ENCODE measurements around the gene GPX4.

Gene GPX4

DNA sequence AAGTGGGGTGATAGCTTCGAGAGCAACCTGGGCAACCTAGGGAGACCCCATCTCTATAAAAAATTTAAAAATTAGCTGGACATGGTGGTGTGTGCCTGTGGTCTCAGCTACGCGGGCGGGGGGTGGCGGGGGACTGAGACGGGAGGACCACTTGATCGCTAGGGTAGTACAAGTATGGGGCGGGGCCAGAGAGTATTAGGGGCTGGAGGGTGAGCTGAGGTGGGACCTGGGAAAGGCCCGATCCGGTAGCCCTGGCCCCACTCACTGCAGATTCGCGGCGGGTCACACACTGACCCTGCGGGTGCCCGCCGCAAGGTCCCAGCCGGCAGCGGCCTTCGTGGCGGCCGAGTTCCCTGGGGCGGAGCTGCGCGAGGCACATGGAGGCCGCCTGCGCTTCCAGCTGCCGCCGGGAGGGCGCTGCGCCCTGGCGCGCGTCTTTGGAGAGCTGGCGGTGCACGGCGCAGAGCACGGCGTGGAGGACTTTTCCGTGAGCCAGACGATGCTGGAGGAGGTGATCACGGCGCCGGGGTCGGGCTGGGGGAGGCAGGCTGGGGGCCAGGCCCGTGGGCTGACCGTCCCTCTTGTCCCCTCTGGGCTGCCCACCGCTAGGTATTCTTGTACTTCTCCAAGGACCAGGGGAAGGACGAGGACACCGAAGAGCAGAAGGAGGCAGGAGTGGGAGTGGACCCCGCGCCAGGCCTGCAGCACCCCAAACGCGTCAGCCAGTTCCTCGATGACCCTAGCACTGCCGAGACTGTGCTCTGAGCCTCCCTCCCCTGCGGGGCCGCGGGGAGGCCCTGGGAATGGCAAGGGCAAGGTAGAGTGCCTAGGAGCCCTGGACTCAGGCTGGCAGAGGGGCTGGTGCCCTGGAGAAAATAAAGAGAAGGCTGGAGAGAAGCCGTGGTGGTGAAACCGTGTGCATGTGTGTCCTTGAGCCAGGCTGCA lies 38.9 kb upstream of the GPX4 start:
- Histone ChIP-seq H3K4me3 (ENCODE audit: low read depth, low read length) (no peak overlapping the region), H2BK120ac (ENCODE audit: insufficient read depth, low read length, poor library complexity) (peak overlapping the region; percentile 3), H3K14ac (ENCODE audit: low read length) (peak overlapping the region; percentile 1), H3K9ac (ENCODE audit: low read length) (no peak overlapping the region), H3K9me3 (ENCODE audit: insufficient read depth, low read depth, low read length) (peaks cover 12% of the 10 kb centered on the region), H3K79me2 (ENCODE audit: control insufficient read depth, insufficient read depth, low read length, poor library complexity) (no peaks in the 10 kb centered on the region), H3K4me2 (ENCODE audit: low read length) (peak overlapping the region; percentile 60), H4K91ac (ENCODE audit: low read depth, low read length) (peak overlapping the region; percentile 42), H2AK5ac (ENCODE audit: low read length) (peak overlapping the region; percentile 20), H4K8ac (ENCODE audit: low read depth, low read length) (peak overlapping the region; percentile 39), H3K23ac (ENCODE audit: low read length) (no peak overlapping the region), H4K12ac (ENCODE audit: low read depth, low read length) (peak overlapping the region; percentile 23), H2AFZ (ENCODE audit: insufficient read depth, low read length, poor library complexity) (no peak overlapping the region), H3K36me3 (ENCODE audit: control insufficient read depth in 1 of 2, insufficient read depth in 2 of 2, low read length in 2 of 2) (no peaks in the 10 kb centered on the region), H2BK12ac (ENCODE audit: low read length) (peak overlapping the region; percentile 34), H3K18ac (ENCODE audit: low read length) (peak overlapping the region; percentile 36), H2BK5ac (ENCODE audit: low read depth, low read length, poor library complexity) (no peak overlapping the region), H3K27me3 (ENCODE audit: insufficient read depth, low read length) (no peaks in the 10 kb centered on the region), H3K4me1 (ENCODE audit: control insufficient read depth in 1 of 2, insufficient read depth in 2 of 2, low read length in 2 of 2) (peaks cover 27 to 28% of the 10 kb centered on the region in 2 experiments), H3K4ac (ENCODE audit: low read depth, low read length) (no peak overlapping the region), H3K79me1 (ENCODE audit: low read length) (peaks cover 18% of the 10 kb centered on the region), H3K27ac (ENCODE audit: low read depth, low read length) (peak overlapping the region; percentile 87)
- WGBS (ENCODE audit: extremely low coverage, insufficient coverage, insufficient read length): no CpG with 5 or more reads among the region's 60 CpGs
- peak; percentile 92 to 95 for DNase-seq

DNA sequence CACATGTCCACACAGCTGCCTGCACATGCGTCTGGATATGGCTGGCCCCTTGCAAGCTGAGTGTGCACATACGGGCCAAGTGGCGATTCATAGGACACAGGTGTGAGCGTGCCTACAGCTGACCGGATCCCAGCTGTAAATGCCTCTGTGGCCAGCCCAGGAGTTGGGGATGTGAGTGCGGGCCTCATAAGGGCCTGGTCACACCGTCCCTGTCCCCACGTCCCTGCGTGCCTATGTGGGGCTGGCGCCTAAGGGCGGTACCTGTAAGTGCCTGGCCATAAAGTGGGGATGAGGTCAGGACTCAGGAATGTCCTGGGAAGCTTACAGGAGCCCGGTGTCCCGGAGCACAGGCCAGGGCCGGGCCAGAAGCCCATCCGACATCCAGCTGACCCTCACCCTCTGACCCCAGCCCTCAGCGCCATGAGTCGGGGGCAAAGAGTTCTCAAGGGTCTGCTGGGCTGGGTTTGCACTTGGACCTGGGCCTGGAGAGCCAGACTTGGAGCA lies 38.1 kb upstream of the GPX4 start:
- Histone ChIP-seq H4K12ac (ENCODE audit: low read depth, low read length) (no peak overlapping the region), H3K4me2 (ENCODE audit: low read length) (peak overlapping the region; percentile 60), H3K27ac (ENCODE audit: low read depth, low read length) (peak overlapping the region; percentile 87), H4K8ac (ENCODE audit: low read depth, low read length) (peak overlapping the region; percentile 77), H3K14ac (ENCODE audit: low read length) (peak overlapping the region; percentile 23), H2AFZ (ENCODE audit: insufficient read depth, low read length, poor library complexity) (no peak overlapping the region), H3K9me3 (ENCODE audit: insufficient read depth, low read depth, low read length) (peaks cover 12% of the 10 kb centered on the region), H3K4me1 (ENCODE audit: control insufficient read depth in 1 of 2, insufficient read depth in 2 of 2, low read length in 2 of 2) (peaks cover 28 to 29% of the 10 kb centered on the region in 2 experiments), H3K36me3 (ENCODE audit: control insufficient read depth in 1 of 2, insufficient read depth in 2 of 2, low read length in 2 of 2) (no peaks in the 10 kb centered on the region), H2BK5ac (ENCODE audit: low read depth, low read length, poor library complexity) (peak overlapping the region; percentile 65), H3K4ac (ENCODE audit: low read depth, low read length) (no peak overlapping the region), H3K27me3 (ENCODE audit: insufficient read depth, low read length) (peaks cover 2% of the 10 kb centered on the region), H4K91ac (ENCODE audit: low read depth, low read length) (peak overlapping the region; percentile 42), H3K79me1 (ENCODE audit: low read length) (peaks cover 18% of the 10 kb centered on the region), H3K4me3 (ENCODE audit: low read depth, low read length) (no peak overlapping the region), H2BK120ac (ENCODE audit: insufficient read depth, low read length, poor library complexity) (peak overlapping the region; percentile 54), H2BK12ac (ENCODE audit: low read length) (peak overlapping the region; percentile 52), H3K23ac (ENCODE audit: low read length) (no peak overlapping the region), H3K79me2 (ENCODE audit: control insufficient read depth, insufficient read depth, low read length, poor library complexity) (no peaks in the 10 kb centered on the region), H2AK5ac (ENCODE audit: low read length) (no peak overlapping the region), H3K9ac (ENCODE audit: low read length) (no peak overlapping the region), H3K18ac (ENCODE audit: low read length) (peak overlapping the region; percentile 67)
- peak; percentile 99 for DNase-seq
- WGBS (ENCODE audit: extremely low coverage, insufficient coverage, insufficient read length): no CpG with 5 or more reads among the region's 17 CpGs

DNA sequence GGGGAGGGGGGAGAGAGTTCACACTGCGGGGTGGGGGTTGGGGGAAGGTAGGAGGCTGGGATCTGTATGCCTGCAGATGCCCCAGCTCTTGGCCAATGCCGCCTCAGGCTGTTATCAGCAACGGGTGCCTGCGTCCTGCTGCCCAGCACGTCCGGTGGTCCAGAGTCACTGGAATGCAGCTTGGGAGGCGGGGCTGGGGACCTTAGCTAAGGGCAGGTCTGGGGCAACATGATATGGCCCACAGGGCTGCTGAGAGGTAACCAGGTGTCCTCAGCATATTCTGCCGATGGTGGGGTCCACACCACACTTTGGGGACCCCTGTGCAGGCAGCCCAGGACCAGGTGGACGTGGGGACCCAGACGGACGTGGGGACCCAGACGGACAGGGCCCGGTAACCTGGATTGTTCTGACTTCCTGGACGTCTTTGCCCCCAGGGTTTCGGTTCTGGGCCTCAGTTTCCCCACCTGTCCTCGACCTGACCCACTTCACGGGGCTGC lies 37.5 kb upstream of the GPX4 start:
- Histone ChIP-seq H3K4me1 (ENCODE audit: control insufficient read depth in 1 of 2, insufficient read depth in 2 of 2, low read length in 2 of 2) (peaks cover 34 to 35% of the 10 kb centered on the region in 2 experiments), H4K12ac (ENCODE audit: low read depth, low read length) (peak overlapping the region; percentile 32), H3K27me3 (ENCODE audit: insufficient read depth, low read length) (peaks cover 8% of the 10 kb centered on the region), H2AK5ac (ENCODE audit: low read length) (peak overlapping the region; percentile 6), H3K9ac (ENCODE audit: low read length) (no peak overlapping the region), H2BK5ac (ENCODE audit: low read depth, low read length, poor library complexity) (peak overlapping the region; percentile 57), H3K9me3 (ENCODE audit: insufficient read depth, low read depth, low read length) (peaks cover 15% of the 10 kb centered on the region), H3K27ac (ENCODE audit: low read depth, low read length) (peak overlapping the region; percentile 87), H3K79me1 (ENCODE audit: low read length) (peaks cover 18% of the 10 kb centered on the region), H4K8ac (ENCODE audit: low read depth, low read length) (peak overlapping the region; percentile 56), H3K23ac (ENCODE audit: low read length) (no peak overlapping the region), H3K4me3 (ENCODE audit: low read depth, low read length) (no peak overlapping the region), H3K36me3 (ENCODE audit: control insufficient read depth in 1 of 2, insufficient read depth in 2 of 2, low read length in 2 of 2) (no peaks in the 10 kb centered on the region), H4K91ac (ENCODE audit: low read depth, low read length) (peak overlapping the region; percentile 84), H3K4ac (ENCODE audit: low read depth, low read length) (peak overlapping the region; percentile 87), H3K14ac (ENCODE audit: low read length) (peak overlapping the region; percentile 92), H2AFZ (ENCODE audit: insufficient read depth, low read length, poor library complexity) (peak overlapping the region; percentile 82), H3K4me2 (ENCODE audit: low read length) (peak overlapping the region; percentile 60), H2BK120ac (ENCODE audit: insufficient read depth, low read length, poor library complexity) (peak overlapping the region; percentile 89), H3K18ac (ENCODE audit: low read length) (peak overlapping the region; percentile 20), H2BK12ac (ENCODE audit: low read length) (peak overlapping the region; percentile 76), H3K79me2 (ENCODE audit: control insufficient read depth, insufficient read depth, low read length, poor library complexity) (no peaks in the 10 kb centered on the region)
- no CpG with 5 or more reads among the region's 17 CpGs for WGBS (ENCODE audit: extremely low coverage, insufficient coverage, insufficient read length)
- DNase-seq: peak; percentile 97 to 99

DNA sequence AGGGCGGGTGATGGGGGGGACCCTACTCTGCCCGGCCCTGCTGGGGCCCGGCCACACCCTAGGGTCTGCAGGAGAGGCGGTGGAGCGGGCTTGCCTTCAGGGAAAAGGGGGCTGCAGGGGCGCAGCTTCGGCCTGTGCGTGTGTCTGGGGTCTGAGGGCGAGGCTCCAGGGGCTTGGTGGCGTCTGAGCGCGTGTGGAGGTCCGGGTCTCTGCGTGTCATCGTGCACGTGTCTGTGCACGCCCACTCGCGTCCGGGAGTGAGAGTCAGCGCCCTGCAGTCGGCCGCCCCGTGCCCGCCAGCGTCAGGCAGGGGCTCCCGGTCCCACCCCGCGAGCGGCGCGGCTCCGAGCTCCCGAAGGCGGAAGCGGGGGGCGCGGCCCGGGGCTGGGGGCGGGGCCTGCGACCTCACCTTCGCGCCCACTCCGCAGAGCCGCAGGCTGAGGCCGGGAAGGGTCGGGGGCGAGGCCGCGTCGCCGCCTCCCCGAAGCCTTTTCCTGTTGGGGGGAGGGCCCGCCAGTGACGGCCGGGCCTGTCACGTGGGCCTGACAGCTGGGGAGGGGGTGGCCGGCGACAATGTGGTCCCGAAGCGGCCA lies 37.0 kb upstream of the GPX4 start, which contains the start of gene ARHGAP45:
ARHGAP45 (plus strand) TSS at position 420 of the 593 bp plus-strand sequence. CDS start 239 bp downstream, outside the sequence.
- H3K36me3 ChIP-seq (ENCODE audit: control insufficient read depth in 1 of 2, insufficient read depth in 2 of 2, low read length in 2 of 2): no peaks in the 10 kb centered on the region
- peak within 1 kb of the TSS; percentile 82 for H2AFZ ChIP-seq (ENCODE audit: insufficient read depth, low read length, poor library complexity)

More for the DNA sequence above, 37.0 kb upstream of the GPX4 start, which contains the start of gene ARHGAP45:
- H3K79me1 ChIP-seq (ENCODE audit: low read length): peaks cover 18% of the 10 kb centered on the region
- peak in 1 of 2 donors; percentile 51 for DNase-seq
- peak within 1 kb of the TSS; percentile 89 for H2BK120ac ChIP-seq (ENCODE audit: insufficient read depth, low read length, poor library complexity)
- H2BK5ac ChIP-seq (ENCODE audit: low read depth, low read length, poor library complexity): peak within 1 kb of the TSS; percentile 65
- no CpG with 5 or more reads among the region's 61 CpGs for WGBS (ENCODE audit: extremely low coverage, insufficient coverage, insufficient read length)
- H3K79me2 ChIP-seq (ENCODE audit: control insufficient read depth, insufficient read depth, low read length, poor library complexity): no peaks in the 10 kb centered on the region
- peak within 1 kb of the TSS; percentile 92 for H3K14ac ChIP-seq (ENCODE audit: low read length)
- peak within 1 kb of the TSS; percentile 6 for H2AK5ac ChIP-seq (ENCODE audit: low read length)
- H3K9ac ChIP-seq (ENCODE audit: low read length): no peak within 1 kb of the TSS
- H3K4me1 ChIP-seq (ENCODE audit: control insufficient read depth in 1 of 2, insufficient read depth in 2 of 2, low read length in 2 of 2): peaks cover 34 to 36% of the 10 kb centered on the region in 2 experiments
- peak within 1 kb of the TSS; percentile 67 for H3K18ac ChIP-seq (ENCODE audit: low read length)
- peak within 1 kb of the TSS; percentile 77 for H4K8ac ChIP-seq (ENCODE audit: low read depth, low read length)
- H4K12ac ChIP-seq (ENCODE audit: low read depth, low read length): peak within 1 kb of the TSS; percentile 32
- peak within 1 kb of the TSS; percentile 87 for H3K4ac ChIP-seq (ENCODE audit: low read depth, low read length)
- peaks cover 15% of the 10 kb centered on the region for H3K9me3 ChIP-seq (ENCODE audit: insufficient read depth, low read depth, low read length)
- H3K27ac ChIP-seq (ENCODE audit: low read depth, low read length): peak within 1 kb of the TSS; percentile 87
- H4K91ac ChIP-seq (ENCODE audit: low read depth, low read length): peak within 1 kb of the TSS; percentile 84
- peaks cover 11% of the 10 kb centered on the region for H3K27me3 ChIP-seq (ENCODE audit: insufficient read depth, low read length)
- no peak within 1 kb of the TSS for H3K23ac ChIP-seq (ENCODE audit: low read length)
- H2BK12ac ChIP-seq (ENCODE audit: low read length): peak within 1 kb of the TSS; percentile 76
- H3K4me3 ChIP-seq (ENCODE audit: low read depth, low read length): peak within 1 kb of the TSS; percentile 60
- H3K4me2 ChIP-seq (ENCODE audit: low read length): peak within 1 kb of the TSS; percentile 60
